Neural crest cell (in vitro differentiated cells): ENCODE results near the gene COLEC12. TPM values are rescaled to one million over a fixed set of nuclear protein-coding genes. Genes with fewer than 3 reads are reported as not detected.

ENCODE experiments used
- DNase-seq: peaks from one replicate; pipeline ENCODE4 v3.0.0; 2021; ENCODE audit warnings: low read depth, mixed read lengths, low spot score
- H3K27ac Mint-ChIP-seq: one replicate; pipeline ENCODE4 v1.8.0; 2021; ENCODE audit warnings: mild to moderate bottlenecking, mixed read lengths; ENCODE audit not compliant: unreplicated experiment
- H3K27me3 Mint-ChIP-seq: 2 replicates; pipeline ENCODE4 v1.8.0; 2021; ENCODE audit warnings: low read depth, mild to moderate bottlenecking, mixed read lengths
- H3K36me3 Mint-ChIP-seq: 2 replicates; pipeline ENCODE4 v1.8.0; 2021; ENCODE audit warnings: low read depth, mild to moderate bottlenecking, mixed read lengths
- H3K4me1 Mint-ChIP-seq: 2 replicates; pipeline ENCODE4 v1.8.0; 2021; ENCODE audit warnings: mixed read lengths
- H3K4me3 Mint-ChIP-seq: one replicate; pipeline ENCODE4 v1.8.0; 2021; ENCODE audit warnings: mild to moderate bottlenecking, mixed read lengths
- H3K9me3 Mint-ChIP-seq: 2 replicates; pipeline ENCODE4 v1.8.0; 2021; ENCODE audit warnings: mixed read lengths
- CTCF ChIP-seq: fragments of 200-600 bp; sonication (generic); conservative IDR thresholded peaks from 2 replicates; pipeline ENCODE4 v1.5.0; 2021; ENCODE audit warnings: antibody characterized with exemption, mild to moderate bottlenecking
- total RNA-seq: library from RNA; stranded (reverse); gene quantifications from 2 replicates; pipeline ENCODE4 v1.2.1, GENCODE V29; 2021

COLEC12 gene
- total RNA-seq, 1 donor from 2014 or later, result 1.7 TPM

GRCh38 chr18:490624-491023 lies 9.9 kb downstream of the COLEC12 start:
- no peak for TF ChIP-seq CTCF
- H3K4me1 Mint-ChIP-seq, result peaks cover 10% of the 10 kb centered on the region
- H3K4me3 Mint-ChIP-seq, result no peak overlapping the region
- DNase-seq, result no peak
- H3K27ac Mint-ChIP-seq, result no peak overlapping the region
- H3K36me3 Mint-ChIP-seq, result peaks cover 2% of the 10 kb centered on the region
- peaks cover 3% of the 10 kb centered on the region for H3K27me3 Mint-ChIP-seq
- peaks cover 8% of the 10 kb centered on the region for H3K9me3 Mint-ChIP-seq

GRCh38 chr18:490024-490366 lies 10.5 kb downstream of the COLEC12 start:
- peaks cover 2% of the 10 kb centered on the region for H3K36me3 Mint-ChIP-seq
- no peak for TF ChIP-seq CTCF
- H3K4me1 Mint-ChIP-seq, result peaks cover 10% of the 10 kb centered on the region
- no peak overlapping the region for H3K4me3 Mint-ChIP-seq
- H3K27ac Mint-ChIP-seq, result no peak overlapping the region
- H3K27me3 Mint-ChIP-seq, result no peaks in the 10 kb centered on the region
- H3K9me3 Mint-ChIP-seq, result peaks cover 10% of the 10 kb centered on the region
- DNase-seq, result no peak

- Mint-ChIP-seq H3K9me3 (peaks cover 10% of the 10 kb centered on the region), H3K36me3 (peaks cover 2% of the 10 kb centered on the region), H3K4me1 (peaks cover 10% of the 10 kb centered on the region), H3K27ac (no peak overlapping the region), H3K27me3 (no peaks in the 10 kb centered on the region), H3K4me3 (no peak overlapping the region)
- no peak for DNase-seq
- no peak for TF ChIP-seq CTCF
Observed at GRCh38 chr18:489244-490023, 11.1 kb downstream of the COLEC12 start.

GRCh38 chr18:486929-487740 lies 13.4 kb downstream of the COLEC12 start:
- Mint-ChIP-seq H3K27ac (no peak overlapping the region), H3K4me1 (peaks cover 10% of the 10 kb centered on the region), H3K36me3 (peaks cover 2% of the 10 kb centered on the region), H3K27me3 (no peaks in the 10 kb centered on the region), H3K9me3 (peaks cover 10% of the 10 kb centered on the region), H3K4me3 (no peak overlapping the region)
- no peak for TF ChIP-seq CTCF
- no peak for DNase-seq

- no peak overlapping the region for H3K4me3 Mint-ChIP-seq
- peaks cover 2% of the 10 kb centered on the region for H3K36me3 Mint-ChIP-seq
- peaks cover 10% of the 10 kb centered on the region for H3K9me3 Mint-ChIP-seq
- no peak for DNase-seq
- peaks cover 10% of the 10 kb centered on the region for H3K4me1 Mint-ChIP-seq
- TF ChIP-seq CTCF, result no peak
- H3K27me3 Mint-ChIP-seq, result no peaks in the 10 kb centered on the region
- no peak overlapping the region for H3K27ac Mint-ChIP-seq
Observed at GRCh38 chr18:484749-485464, 15.6 kb downstream of the COLEC12 start.
